SU-DHL-6 (cell line): ENCODE measurements around the gene RSF1.

Source experiments
- EZH2phosphoT487 ChIP-seq: fragments of 200-600 bp; sonication (generic), shearing (Covaris generic); conservative IDR thresholded peaks from 2 replicates; pipeline ENCODE4 v1.6.1; 2018; ENCODE audit warnings: mild to moderate bottlenecking, antibody characterized with exemption, low read length, moderate library complexity, mixed read lengths
- TF ChIP-seq, protein P1 (sequence below): fragments of 200-600 bp; sonication (generic); IDR thresholded peaks from one replicate; pipeline ENCODE4 v1.5.1; 2017; ENCODE audit warnings: antibody characterized with exemption, mild to moderate bottlenecking, low read length, moderate library complexity; ENCODE audit not compliant: insufficient read depth, poor library complexity, severe bottlenecking

DNA sequence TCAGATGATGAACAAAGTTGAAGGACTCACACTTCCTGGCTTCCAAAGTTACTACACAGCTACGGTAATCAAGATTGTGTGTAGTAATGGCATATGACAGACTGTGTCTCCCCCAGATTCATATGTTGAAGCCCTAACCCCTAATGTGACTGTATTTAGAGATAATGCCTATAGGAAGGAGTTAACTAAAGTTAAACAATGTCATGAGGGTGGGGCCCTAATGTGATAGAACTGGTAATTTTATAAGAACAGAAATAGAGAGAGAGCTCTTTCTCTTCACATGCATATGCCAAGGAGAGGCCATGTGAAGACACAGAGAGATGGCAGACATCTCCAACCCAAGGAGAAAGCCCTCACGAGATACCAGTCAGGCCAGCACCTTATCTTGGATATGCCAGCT lies 8.4 kb upstream of the RSF1 start:
- TF ChIP-seq, protein P1, sequence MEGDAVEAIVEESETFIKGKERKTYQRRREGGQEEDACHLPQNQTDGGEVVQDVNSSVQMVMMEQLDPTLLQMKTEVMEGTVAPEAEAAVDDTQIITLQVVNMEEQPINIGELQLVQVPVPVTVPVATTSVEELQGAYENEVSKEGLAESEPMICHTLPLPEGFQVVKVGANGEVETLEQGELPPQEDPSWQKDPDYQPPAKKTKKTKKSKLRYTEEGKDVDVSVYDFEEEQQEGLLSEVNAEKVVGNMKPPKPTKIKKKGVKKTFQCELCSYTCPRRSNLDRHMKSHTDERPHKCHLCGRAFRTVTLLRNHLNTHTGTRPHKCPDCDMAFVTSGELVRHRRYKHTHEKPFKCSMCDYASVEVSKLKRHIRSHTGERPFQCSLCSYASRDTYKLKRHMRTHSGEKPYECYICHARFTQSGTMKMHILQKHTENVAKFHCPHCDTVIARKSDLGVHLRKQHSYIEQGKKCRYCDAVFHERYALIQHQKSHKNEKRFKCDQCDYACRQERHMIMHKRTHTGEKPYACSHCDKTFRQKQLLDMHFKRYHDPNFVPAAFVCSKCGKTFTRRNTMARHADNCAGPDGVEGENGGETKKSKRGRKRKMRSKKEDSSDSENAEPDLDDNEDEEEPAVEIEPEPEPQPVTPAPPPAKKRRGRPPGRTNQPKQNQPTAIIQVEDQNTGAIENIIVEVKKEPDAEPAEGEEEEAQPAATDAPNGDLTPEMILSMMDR: no peak
- TF ChIP-seq EZH2phosphoT487: no peak
